HepG2 (cell line): ENCODE results near the gene ANKRD52. TPM values are rescaled to one million over a fixed set of nuclear protein-coding genes. Genes with fewer than 3 reads are reported as not detected.

Experiments used
- ATAC-seq: fragments of 200-7000 bp; cut with Tn5 transposase; 3 replicates; pipeline ENCODE4 v1.9.1; 2020; ENCODE audit warnings: mild to moderate bottlenecking, moderate library complexity
- BruUV-seq: library from RNA; stranded (reverse); fragments of 400-500 nt; replicated peaks from 2 replicates; lab custom pipeline; 2021; lab: Mats Ljungman, UMichigan
- CTCF ChIA-PET: fragments of 300-600 bp; formaldehyde crosslinking; extraction: SDS; loops from one replicate; lab custom pipeline; 2021; ENCODE audit warnings: low total read pairs, inconsistent platforms, low intra/inter-chr PET ratio; lab: Yijun Ruan, JAX
- POLR2A ChIA-PET: fragments of 350-600 bp; sonication (Branson Sonifier 250); formaldehyde crosslinking; loops from one replicate; lab custom pipeline; 2020; ENCODE audit warnings: antibody characterized with exemption, inconsistent platforms; lab: Yijun Ruan, JAX
- DNase-seq: peaks from one replicate; pipeline ENCODE4 v3.0.0-alpha.2; 2015; ENCODE audit warnings: low spot score
- FAIRE-seq: peaks from 3 replicates; lab custom pipeline; 2011; peaks lifted over from hg19 to GRCh38; lab: Jason Lieb, UNC
- H2AFZ ChIP-seq: one replicate; pipeline ENCODE4 v1.6.1; 2011; ENCODE audit warnings: low read length, inconsistent platforms
- H3K27ac ChIP-seq: fragments of 300-600 bp; 3 replicates; pipeline ENCODE4 v1.8.0; 2011; ENCODE audit warnings: mixed run types, mild to moderate bottlenecking, mixed read lengths, low read length, inconsistent platforms; ENCODE audit not compliant: insufficient read depth; ENCODE audit errors: extremely low read length
- H3K27me3 ChIP-seq, 2 experiments: fragments of 200-600 bp in 1 of 2; 2 replicates in 1 of 2; 3 replicates in 1 of 2; pipeline versions ENCODE4 v1.6.0 to v1.8.0; 2011; ENCODE audit warnings: low read length in 2 of 2, mild to moderate bottlenecking in 2 of 2, moderate library complexity in 2 of 2, inconsistent platforms in 1 of 2; ENCODE audit not compliant: insufficient read depth in 2 of 2, control insufficient read depth in 1 of 2
- H3K36me3 ChIP-seq, 2 experiments: fragments of 200-600 bp in 1 of 2; replicated peaks in 1 of 2; 2 replicates in 1 of 2; 3 replicates in 1 of 2; pipeline versions ENCODE4 v1.5.1 to v1.8.0; 2011; ENCODE audit warnings: low read length in 2 of 2, inconsistent platforms in 1 of 2; ENCODE audit not compliant: insufficient read depth in 2 of 2, control insufficient read depth in 1 of 2
- H3K4me1 ChIP-seq: 2 replicates; pipeline ENCODE4 v1.5.1; 2012; ENCODE audit warnings: low read length, inconsistent platforms; ENCODE audit not compliant: insufficient read depth
- H3K4me2 ChIP-seq: 2 replicates; pipeline ENCODE4 v1.6.0; 2011; ENCODE audit warnings: low read depth, low read length, inconsistent platforms
- H3K4me3 ChIP-seq, 3 experiments: fragments of 200-600 bp in 1 of 3; sonication (generic), shearing (Covaris generic) in 1 of 3; replicated peaks in 1 of 3; 2 replicates each; pipeline ENCODE4 v1.5.1; 2011 to 2016; ENCODE audit warnings: low read length in 3 of 3, inconsistent platforms in 2 of 3, low read depth in 2 of 3, mild to moderate bottlenecking in 2 of 3, control low read depth in 1 of 3, mixed read lengths in 1 of 3; ENCODE audit not compliant: insufficient read depth in 1 of 3
- H3K79me2 ChIP-seq: one replicate; pipeline ENCODE4 v1.6.1; 2011; ENCODE audit warnings: low read length, inconsistent platforms; ENCODE audit not compliant: insufficient read depth
- H3K9ac ChIP-seq: 2 replicates; pipeline ENCODE4 v1.6.0; 2011; ENCODE audit warnings: mild to moderate bottlenecking, low read depth, low read length, inconsistent platforms; ENCODE audit not compliant: insufficient read depth
- H3K9me3 ChIP-seq: 2 replicates; pipeline ENCODE4 v1.5.1; 2012; ENCODE audit warnings: mild to moderate bottlenecking, low read length
- H4K20me1 ChIP-seq: 2 replicates; pipeline ENCODE4 v1.6.0; 2011; ENCODE audit warnings: inconsistent platforms, mild to moderate bottlenecking, low read length, moderate library complexity; ENCODE audit not compliant: insufficient read depth
- BCL6 ChIP-seq: IDR thresholded peaks from 2 replicates; pipeline ENCODE4 v1.6.1; 2016; ENCODE audit warnings: missing genetic modification reagents, missing compliant biosample characterization
- DR1 ChIP-seq: sonication (generic); formaldehyde crosslinking; IDR thresholded peaks from 2 replicates; pipeline ENCODE4 v1.8.0; 2021; ENCODE audit warnings: mild to moderate bottlenecking, missing genetic modification reagents, inconsistent platforms
- SIN3A ChIP-seq: IDR thresholded peaks from 2 replicates; pipeline ENCODE4 v1.6.1; 2011; ENCODE audit warnings: low read depth, mild to moderate bottlenecking, control low read depth, low read length, borderline replicate concordance
- ZHX1 ChIP-seq: sonication (generic); formaldehyde crosslinking; IDR thresholded peaks from 2 replicates; pipeline ENCODE4 v1.8.1; 2022; ENCODE audit warnings: low read depth, mild to moderate bottlenecking, missing genetic modification reagents
- WGBS: methylation state at CpG from one replicate; pipeline ENCODE4 v1.1.6; 2017; ENCODE audit warnings: low lambda C conversion rate; 5-methylcytosine and 5-hydroxymethylcytosine counted together
- in situ Hi-C: cut with HindIII; loops from 2 replicates; pipeline ENCODE4 v1.10.0; 2017; ENCODE audit warnings: low pct_unique_long_range_greater_than_20kb; ENCODE audit not compliant: extremely low pct_ligation_motif_present
- intact Hi-C: fragments of 100-400 bp; cut with micrococcal nuclease; formaldehyde crosslinking; loops from one replicate; pipeline ENCODE4 v1.10.0; 2022; ENCODE audit not compliant: unreplicated experiment
- polyA plus RNA-seq, 8 experiments: library from polyadenylated mRNA; depleted of rRNA in 3 of 8; stranded (reverse) in 7 of 8; unstranded in 1 of 8; fragments of >200 nt; fragmentation: Illumina TruSeq in 4 of 8; extraction: Trizol in 4 of 8; gene quantifications; 2 replicates each; pipeline versions ENCODE4 v1.2.1 to v1.2.3, GENCODE V29; 2011 to 2016; ENCODE audit warnings: low read depth in 4 of 8, missing spikeins in 1 of 8, mixed read lengths in 1 of 8; ENCODE audit not compliant: insufficient read depth in 1 of 8
- total RNA-seq, 5 experiments: library from RNA; depleted of rRNA; stranded (reverse); fragments of >200 nt; fragmentation: Illumina TruSeq; extraction: Trizol; gene quantifications; 2 replicates each; pipeline ENCODE4 v1.2.3, GENCODE V29; 2016; ENCODE audit warnings: low read depth in 1 of 5
- TF ChIP-seq, protein P1 (sequence below): sonication (generic); formaldehyde crosslinking; IDR thresholded peaks from 2 replicates; pipeline ENCODE4 v1.4.0; 2020; ENCODE audit warnings: missing genetic modification reagents
- TF ChIP-seq, protein P2 (sequence below): sonication (generic); formaldehyde crosslinking; IDR thresholded peaks from 2 replicates; pipeline ENCODE4 v1.5.1; 2020; ENCODE audit warnings: missing genetic modification reagents, mild to moderate bottlenecking, borderline replicate concordance

Gene ANKRD52
- total and polyA plus RNA-seq, 2 of the 13 experiments (the other 11 are each of a cell fraction or from before 2014, with no cell fraction given), result 7.8 to 9.2 TPM

DNA sequence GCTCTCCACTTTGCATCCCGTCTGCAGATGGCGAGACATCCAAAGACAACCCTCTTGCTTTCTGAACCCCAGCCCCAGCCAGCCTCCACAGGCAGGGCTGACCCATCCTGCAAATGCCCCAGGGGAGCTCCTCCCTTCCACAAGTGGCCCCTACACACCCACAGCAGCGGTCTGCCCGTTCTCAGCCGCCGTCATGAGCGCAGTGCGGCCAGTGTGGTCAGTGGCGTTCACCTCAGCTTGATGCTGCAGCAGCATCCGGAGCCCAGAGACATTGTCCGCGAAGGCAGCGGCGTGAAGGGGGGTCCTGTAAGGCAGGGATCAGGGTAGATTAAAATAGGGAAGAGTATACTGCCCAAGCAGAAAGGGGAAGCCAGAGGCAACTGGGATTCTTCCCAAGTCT lies 13.7 kb downstream of the ANKRD52 start:
- no TSS peak for BruUV-seq
- Histone ChIP-seq H3K36me3 (peaks cover 34 to 64% of the 10 kb centered on the region in 2 experiments), H3K9ac (no peak overlapping the region), H3K4me3 (no peak overlapping the region), H3K4me2 (no peak overlapping the region), H3K27ac (no peak overlapping the region), H3K4me1 (peaks cover 26% of the 10 kb centered on the region), H3K27me3 (no peaks in the 10 kb centered on the region; a peak in 1 of 5 replicates), H3K9me3 (no peaks in the 10 kb centered on the region), H2AFZ (no peak overlapping the region), H4K20me1 (no peaks in the 10 kb centered on the region), H3K79me2 (no peaks in the 10 kb centered on the region)
- in situ Hi-C loops, result no loop called here
- no peak for DNase-seq
- TF ChIP-seq, protein P1, sequence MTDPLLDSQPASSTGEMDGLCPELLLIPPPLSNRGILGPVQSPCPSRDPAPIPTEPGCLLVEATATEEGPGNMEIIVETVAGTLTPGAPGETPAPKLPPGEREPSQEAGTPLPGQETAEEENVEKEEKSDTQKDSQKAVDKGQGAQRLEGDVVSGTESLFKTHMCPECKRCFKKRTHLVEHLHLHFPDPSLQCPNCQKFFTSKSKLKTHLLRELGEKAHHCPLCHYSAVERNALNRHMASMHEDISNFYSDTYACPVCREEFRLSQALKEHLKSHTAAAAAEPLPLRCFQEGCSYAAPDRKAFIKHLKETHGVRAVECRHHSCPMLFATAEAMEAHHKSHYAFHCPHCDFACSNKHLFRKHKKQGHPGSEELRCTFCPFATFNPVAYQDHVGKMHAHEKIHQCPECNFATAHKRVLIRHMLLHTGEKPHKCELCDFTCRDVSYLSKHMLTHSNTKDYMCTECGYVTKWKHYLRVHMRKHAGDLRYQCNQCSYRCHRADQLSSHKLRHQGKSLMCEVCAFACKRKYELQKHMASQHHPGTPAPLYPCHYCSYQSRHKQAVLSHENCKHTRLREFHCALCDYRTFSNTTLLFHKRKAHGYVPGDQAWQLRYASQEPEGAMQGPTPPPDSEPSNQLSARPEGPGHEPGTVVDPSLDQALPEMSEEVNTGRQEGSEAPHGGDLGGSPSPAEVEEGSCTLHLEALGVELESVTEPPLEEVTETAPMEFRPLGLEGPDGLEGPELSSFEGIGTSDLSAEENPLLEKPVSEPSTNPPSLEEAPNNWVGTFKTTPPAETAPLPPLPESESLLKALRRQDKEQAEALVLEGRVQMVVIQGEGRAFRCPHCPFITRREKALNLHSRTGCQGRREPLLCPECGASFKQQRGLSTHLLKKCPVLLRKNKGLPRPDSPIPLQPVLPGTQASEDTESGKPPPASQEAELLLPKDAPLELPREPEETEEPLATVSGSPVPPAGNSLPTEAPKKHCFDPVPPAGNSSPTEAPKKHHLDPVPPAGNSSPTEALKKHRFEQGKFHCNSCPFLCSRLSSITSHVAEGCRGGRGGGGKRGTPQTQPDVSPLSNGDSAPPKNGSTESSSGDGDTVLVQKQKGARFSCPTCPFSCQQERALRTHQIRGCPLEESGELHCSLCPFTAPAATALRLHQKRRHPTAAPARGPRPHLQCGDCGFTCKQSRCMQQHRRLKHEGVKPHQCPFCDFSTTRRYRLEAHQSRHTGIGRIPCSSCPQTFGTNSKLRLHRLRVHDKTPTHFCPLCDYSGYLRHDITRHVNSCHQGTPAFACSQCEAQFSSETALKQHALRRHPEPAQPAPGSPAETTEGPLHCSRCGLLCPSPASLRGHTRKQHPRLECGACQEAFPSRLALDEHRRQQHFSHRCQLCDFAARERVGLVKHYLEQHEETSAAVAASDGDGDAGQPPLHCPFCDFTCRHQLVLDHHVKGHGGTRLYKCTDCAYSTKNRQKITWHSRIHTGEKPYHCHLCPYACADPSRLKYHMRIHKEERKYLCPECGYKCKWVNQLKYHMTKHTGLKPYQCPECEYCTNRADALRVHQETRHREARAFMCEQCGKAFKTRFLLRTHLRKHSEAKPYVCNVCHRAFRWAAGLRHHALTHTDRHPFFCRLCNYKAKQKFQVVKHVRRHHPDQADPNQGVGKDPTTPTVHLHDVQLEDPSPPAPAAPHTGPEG (CRISPR knock-in tag), result no peak
- TF ChIP-seq ZHX1, result no peak
- TF ChIP-seq BCL6 (CRISPR knock-in tag), result no peak
- TF ChIP-seq DR1 (CRISPR knock-in tag), result no peak
- TF ChIP-seq SIN3A, result no peak
- TF ChIP-seq, protein P2, sequence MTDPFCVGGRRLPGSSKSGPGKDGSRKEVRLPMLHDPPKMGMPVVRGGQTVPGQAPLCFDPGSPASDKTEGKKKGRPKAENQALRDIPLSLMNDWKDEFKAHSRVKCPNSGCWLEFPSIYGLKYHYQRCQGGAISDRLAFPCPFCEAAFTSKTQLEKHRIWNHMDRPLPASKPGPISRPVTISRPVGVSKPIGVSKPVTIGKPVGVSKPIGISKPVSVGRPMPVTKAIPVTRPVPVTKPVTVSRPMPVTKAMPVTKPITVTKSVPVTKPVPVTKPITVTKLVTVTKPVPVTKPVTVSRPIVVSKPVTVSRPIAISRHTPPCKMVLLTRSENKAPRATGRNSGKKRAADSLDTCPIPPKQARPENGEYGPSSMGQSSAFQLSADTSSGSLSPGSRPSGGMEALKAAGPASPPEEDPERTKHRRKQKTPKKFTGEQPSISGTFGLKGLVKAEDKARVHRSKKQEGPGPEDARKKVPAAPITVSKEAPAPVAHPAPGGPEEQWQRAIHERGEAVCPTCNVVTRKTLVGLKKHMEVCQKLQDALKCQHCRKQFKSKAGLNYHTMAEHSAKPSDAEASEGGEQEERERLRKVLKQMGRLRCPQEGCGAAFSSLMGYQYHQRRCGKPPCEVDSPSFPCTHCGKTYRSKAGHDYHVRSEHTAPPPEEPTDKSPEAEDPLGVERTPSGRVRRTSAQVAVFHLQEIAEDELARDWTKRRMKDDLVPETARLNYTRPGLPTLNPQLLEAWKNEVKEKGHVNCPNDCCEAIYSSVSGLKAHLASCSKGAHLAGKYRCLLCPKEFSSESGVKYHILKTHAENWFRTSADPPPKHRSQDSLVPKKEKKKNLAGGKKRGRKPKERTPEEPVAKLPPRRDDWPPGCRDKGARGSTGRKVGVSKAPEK, result no peak
- intact Hi-C loops, result no loop called here
- POLR2A ChIA-PET, result interaction anchor here (1.0 to 1.1 kb wide), 2 partner anchors 13 to 23 kb away, joined by 3 to 5 read pairs; no protein-coding TSS in a partner anchor
- ATAC-seq, result no peak
- no peak for FAIRE-seq
- 98% methylated on average over 11 of the region's 14 CpGs for WGBS
- CTCF ChIA-PET, result no interaction called here
